GM23338 (cell line): ENCODE results near the gene AGTRAP.

ENCODE experiments used
- CREB1 ChIP-seq: fragments of 250-450 bp; sonication (Bioruptor Pico); IDR thresholded peaks from 2 replicates; pipeline ENCODE4 v1.5.0; 2020; ENCODE audit warnings: low read depth, mild to moderate bottlenecking, moderate library complexity
- CTCF ChIP-seq, 2 experiments: fragments of 200-600 bp in 1 of 2; sonication (generic) in 1 of 2; conservative IDR thresholded peaks; 2 replicates each; pipeline versions ENCODE4 v1.5.1 to v1.6.1; 2016 to 2017; ENCODE audit warnings: antibody characterized with exemption in 2 of 2, low read depth in 2 of 2, mild to moderate bottlenecking in 2 of 2, moderate library complexity in 1 of 2
- EZH2 ChIP-seq: fragments of 200-600 bp; sonication (generic); IDR thresholded peaks from one replicate; pipeline ENCODE4 v1.8.0; 2017; ENCODE audit warnings: antibody characterized with exemption, mild to moderate bottlenecking, low read depth; ENCODE audit not compliant: unreplicated experiment
- EZH2phosphoT487 ChIP-seq: fragments of 200-600 bp; sonication (generic); IDR thresholded peaks from one replicate; pipeline ENCODE4 v1.8.1; 2018; ENCODE audit warnings: antibody characterized with exemption; ENCODE audit not compliant: unreplicated experiment
- JUNB ChIP-seq: IDR thresholded peaks from one replicate; pipeline ENCODE4 v1.6.1; 2016; ENCODE audit warnings: antibody characterized with exemption; ENCODE audit not compliant: unreplicated experiment
- NANOG ChIP-seq: IDR thresholded peaks from 2 replicates; pipeline ENCODE4 v1.6.1; 2016; ENCODE audit warnings: antibody characterized with exemption, borderline replicate concordance
- POLR2AphosphoS5 ChIP-seq: IDR thresholded peaks from 2 replicates; pipeline ENCODE4 v1.6.1; 2016; ENCODE audit warnings: antibody characterized with exemption, low read depth
- REST ChIP-seq: IDR thresholded peaks from one replicate; pipeline ENCODE4 v1.6.1; 2018; ENCODE audit warnings: antibody characterized with exemption; ENCODE audit not compliant: unreplicated experiment

GRCh38 chr1:11740258-11741192, 4.6 kb downstream of the AGTRAP start:
- TF ChIP-seq CREB1 (CRISPR knock-in tag) (no peak), CTCF (conservative IDR thresholded peaks at IDR 0.05; ENCODE audit: low read depth in 2 of 2) (no peak), POLR2AphosphoS5 (no peak), EZH2phosphoT487 (no peak), REST (no peak), EZH2 (no peak), JUNB (no peak), NANOG (no peak)
